ENCODE measurements around the gene LRMDA. TPM values are rescaled to one million over a fixed set of nuclear protein-coding genes. Genes with fewer than 3 reads are reported as not detected.
A peak's percentile ranks its signal among the peaks of the same experiment; 100 is the strongest.

Gene LRMDA
- total and polyA plus RNA-seq, 7 donors: 1.0 to 5.7 (median 2.5) TPM

DNA sequence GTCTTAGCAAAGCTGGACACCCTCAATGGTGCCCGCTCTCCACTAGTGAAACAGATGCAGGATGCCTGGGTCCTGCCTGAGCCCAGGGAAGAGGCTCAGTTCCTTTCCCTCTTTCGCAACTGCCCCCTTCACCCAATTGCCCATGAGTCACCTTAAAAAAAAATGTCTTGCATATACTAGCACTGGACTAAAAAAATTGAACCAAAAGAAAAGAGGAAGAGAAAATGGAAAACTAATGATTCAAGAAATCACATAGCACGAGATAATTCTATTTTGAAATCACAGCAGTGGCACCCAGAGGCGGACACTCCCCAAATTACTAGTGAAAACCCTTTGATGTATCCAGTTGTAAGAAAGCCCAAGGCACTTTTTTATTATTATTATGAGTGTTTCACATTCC lies 972.5 kb downstream of the LRMDA start:
- Histone ChIP-seq H3K27me3 (ENCODE audit: insufficient read depth in 3 of 3, low read length in 2 of 3) (no peaks in the 10 kb centered on the region), H3K4me3 (no peak overlapping the region), H3K36me3 (ENCODE audit: insufficient read depth in 1 of 2, low read depth in 1 of 2) (no peaks in the 10 kb centered on the region), H3K9me3 (no peaks in the 10 kb centered on the region), H3K4me1 (no peaks in the 10 kb centered on the region), H3K27ac (no peak overlapping the region)
- intact Hi-C loops (cut with DNase I): no loop called here
- DNase-seq (no peak), ATAC-seq (no peak)
- TF ChIP-seq, protein P1, sequence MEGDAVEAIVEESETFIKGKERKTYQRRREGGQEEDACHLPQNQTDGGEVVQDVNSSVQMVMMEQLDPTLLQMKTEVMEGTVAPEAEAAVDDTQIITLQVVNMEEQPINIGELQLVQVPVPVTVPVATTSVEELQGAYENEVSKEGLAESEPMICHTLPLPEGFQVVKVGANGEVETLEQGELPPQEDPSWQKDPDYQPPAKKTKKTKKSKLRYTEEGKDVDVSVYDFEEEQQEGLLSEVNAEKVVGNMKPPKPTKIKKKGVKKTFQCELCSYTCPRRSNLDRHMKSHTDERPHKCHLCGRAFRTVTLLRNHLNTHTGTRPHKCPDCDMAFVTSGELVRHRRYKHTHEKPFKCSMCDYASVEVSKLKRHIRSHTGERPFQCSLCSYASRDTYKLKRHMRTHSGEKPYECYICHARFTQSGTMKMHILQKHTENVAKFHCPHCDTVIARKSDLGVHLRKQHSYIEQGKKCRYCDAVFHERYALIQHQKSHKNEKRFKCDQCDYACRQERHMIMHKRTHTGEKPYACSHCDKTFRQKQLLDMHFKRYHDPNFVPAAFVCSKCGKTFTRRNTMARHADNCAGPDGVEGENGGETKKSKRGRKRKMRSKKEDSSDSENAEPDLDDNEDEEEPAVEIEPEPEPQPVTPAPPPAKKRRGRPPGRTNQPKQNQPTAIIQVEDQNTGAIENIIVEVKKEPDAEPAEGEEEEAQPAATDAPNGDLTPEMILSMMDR (IDR thresholded peaks at IDR 0.05): no peak
- WGBS, 3 donors: 91 to 95% (median 92%) methylated on average over 4 of the region's 4 CpGs

DNA sequence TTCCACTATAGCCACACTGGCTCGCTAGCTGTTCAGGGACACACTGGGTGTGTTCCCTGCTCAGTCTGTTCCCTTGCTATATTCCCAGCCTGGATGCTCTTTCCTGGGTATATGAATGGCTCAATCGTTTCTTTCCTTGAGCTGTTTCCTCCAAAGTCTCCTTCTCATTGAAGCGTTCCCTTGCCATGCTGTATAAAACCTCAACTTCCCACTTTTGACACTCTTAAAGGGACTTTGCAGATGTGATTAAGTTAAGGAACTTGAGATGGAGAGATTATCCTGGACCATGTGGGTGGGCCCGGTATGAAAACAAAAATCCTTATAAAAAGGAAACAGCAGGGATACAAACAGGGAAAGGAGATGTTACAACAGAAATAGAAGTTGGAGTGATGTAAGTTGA lies 973.1 kb downstream of the LRMDA start:
- Histone ChIP-seq H3K9me3 (no peaks in the 10 kb centered on the region), H3K4me3 (no peak overlapping the region), H3K4me1 (no peaks in the 10 kb centered on the region), H3K36me3 (ENCODE audit: insufficient read depth in 1 of 2, low read depth in 1 of 2) (no peaks in the 10 kb centered on the region), H3K27me3 (ENCODE audit: insufficient read depth in 3 of 3, low read length in 2 of 3) (no peaks in the 10 kb centered on the region), H3K27ac (no peak overlapping the region)
- ATAC-seq: no peak
- TF ChIP-seq, protein P1 (IDR thresholded peaks at IDR 0.05): no peak
- no peak for DNase-seq
- 87 to 89% (median 87%) methylated on average over 4 of the region's 4 CpGs for WGBS, 3 donors
- intact Hi-C loops (cut with DNase I): no loop called here

DNA sequence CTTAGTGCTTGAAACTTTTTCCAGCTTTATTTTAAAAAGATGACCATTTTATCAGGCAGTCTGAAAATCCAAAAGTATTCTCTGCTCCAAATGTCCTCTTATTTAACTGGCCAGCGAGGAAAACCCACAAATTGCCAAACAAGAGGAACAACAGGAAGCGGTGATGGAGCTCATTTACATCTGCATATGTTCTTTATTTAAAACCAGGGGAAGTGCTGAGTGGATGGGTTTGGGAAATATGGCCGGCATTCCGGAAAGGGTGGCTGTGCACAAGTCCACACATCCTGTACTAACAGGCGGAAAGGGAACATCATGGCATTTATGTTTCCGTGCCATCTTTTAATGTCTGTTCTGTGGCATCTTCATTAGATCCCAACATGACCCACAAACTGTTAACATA lies 974.5 kb downstream of the LRMDA start:
- intact Hi-C loops (cut with DNase I): no loop called here
- WGBS, 3 donors: 89 to 93% (median 92%) methylated on average over 6 of the region's 6 CpGs
- Histone ChIP-seq H3K27ac (no peak overlapping the region), H3K36me3 (ENCODE audit: insufficient read depth in 1 of 2, low read depth in 1 of 2) (no peaks in the 10 kb centered on the region), H3K4me3 (no peak overlapping the region), H3K9me3 (no peaks in the 10 kb centered on the region), H3K4me1 (no peaks in the 10 kb centered on the region), H3K27me3 (ENCODE audit: insufficient read depth in 3 of 3, low read length in 2 of 3) (no peaks in the 10 kb centered on the region)
- DNase-seq (no peak), ATAC-seq (no peak)
- TF ChIP-seq, protein P1 (IDR thresholded peaks at IDR 0.05): no peak

DNA sequence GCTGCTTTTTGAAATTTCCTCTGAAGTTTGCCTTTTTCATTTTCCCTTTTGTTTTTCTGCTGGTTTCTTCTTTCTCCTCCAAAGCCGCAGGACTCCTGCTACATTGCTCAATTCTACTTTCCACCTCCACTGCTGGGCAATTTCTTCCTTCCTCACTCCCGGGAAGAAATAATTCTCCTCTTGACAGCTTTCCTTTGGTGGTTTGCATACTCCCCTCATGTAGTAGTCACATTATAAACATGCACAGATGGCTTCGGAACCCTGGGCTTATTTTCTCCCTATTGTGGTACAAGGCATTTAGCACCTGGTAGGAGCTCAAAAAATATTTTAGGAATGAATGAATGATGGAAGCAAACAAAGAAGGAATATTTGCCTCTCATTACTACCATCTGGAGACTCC lies 977.2 kb downstream of the LRMDA start:
- DNase-seq: no peak
- Histone ChIP-seq H3K27ac (no peak overlapping the region), H3K4me1 (no peaks in the 10 kb centered on the region), H3K27me3 (ENCODE audit: insufficient read depth in 3 of 3, low read length in 2 of 3) (no peaks in the 10 kb centered on the region), H3K4me3 (no peak overlapping the region), H3K36me3 (ENCODE audit: insufficient read depth in 1 of 2, low read depth in 1 of 2) (no peaks in the 10 kb centered on the region), H3K9me3 (no peaks in the 10 kb centered on the region)
- intact Hi-C loops (cut with DNase I): no loop called here
- ATAC-seq: no peak
- TF ChIP-seq, protein P1 (IDR thresholded peaks at IDR 0.05): no peak
- 65 to 75% (median 72%) methylated on average over 3 of the region's 3 CpGs for WGBS, 3 donors

DNA sequence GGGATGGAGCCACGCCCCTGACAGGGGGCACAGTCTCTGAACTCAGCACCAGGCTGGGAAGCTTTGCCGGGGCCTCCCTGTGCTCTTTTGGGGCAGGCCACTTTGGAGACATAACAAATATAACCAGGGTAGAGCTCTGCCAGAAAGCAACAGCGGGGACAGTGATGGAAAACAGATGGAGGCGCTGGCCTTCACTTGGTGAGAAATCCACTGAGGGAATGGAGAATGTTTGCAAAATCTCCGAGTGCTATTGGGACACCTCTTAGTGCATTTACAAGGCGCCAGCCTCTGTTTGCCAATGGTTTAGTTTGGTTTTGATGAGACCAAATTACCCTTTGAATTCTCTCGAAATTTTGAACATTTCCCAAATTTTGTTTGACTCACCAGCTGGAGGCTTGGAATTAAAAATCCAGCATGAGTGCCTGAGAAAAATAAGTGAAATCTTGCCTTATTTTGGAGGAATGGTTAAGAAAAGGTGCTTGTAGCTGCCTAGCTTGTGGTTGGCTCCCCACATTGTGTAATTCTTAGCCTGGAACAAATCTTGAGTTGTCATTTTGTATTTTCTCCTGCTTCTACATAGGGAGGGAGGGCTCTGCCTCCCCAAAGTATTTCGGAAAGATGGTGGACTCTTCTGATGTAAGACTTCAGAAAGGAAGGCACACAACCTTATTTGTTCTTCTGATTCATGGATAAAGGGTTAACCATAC lies 980.5 kb downstream of the LRMDA start:
- Histone ChIP-seq H3K9me3 (no peaks in the 10 kb centered on the region), H3K27me3 (ENCODE audit: insufficient read depth in 3 of 3, low read length in 2 of 3) (no peaks in the 10 kb centered on the region), H3K27ac (no peak overlapping the region), H3K4me1 (no peaks in the 10 kb centered on the region), H3K36me3 (ENCODE audit: insufficient read depth in 1 of 2, low read depth in 1 of 2) (no peaks in the 10 kb centered on the region), H3K4me3 (no peak overlapping the region)
- peak; percentile 28 to 80 (median 50) for ATAC-seq
- DNase-seq: peak; percentile 68 to 73
- WGBS, 3 donors: 78 to 84% (median 83%) methylated on average over 8 of the region's 8 CpGs
- intact Hi-C loops (cut with DNase I): no loop called here
- TF ChIP-seq, protein P1 (IDR thresholded peaks at IDR 0.05): no peak
